ENCODE data around the gene C14orf132.

DNA sequence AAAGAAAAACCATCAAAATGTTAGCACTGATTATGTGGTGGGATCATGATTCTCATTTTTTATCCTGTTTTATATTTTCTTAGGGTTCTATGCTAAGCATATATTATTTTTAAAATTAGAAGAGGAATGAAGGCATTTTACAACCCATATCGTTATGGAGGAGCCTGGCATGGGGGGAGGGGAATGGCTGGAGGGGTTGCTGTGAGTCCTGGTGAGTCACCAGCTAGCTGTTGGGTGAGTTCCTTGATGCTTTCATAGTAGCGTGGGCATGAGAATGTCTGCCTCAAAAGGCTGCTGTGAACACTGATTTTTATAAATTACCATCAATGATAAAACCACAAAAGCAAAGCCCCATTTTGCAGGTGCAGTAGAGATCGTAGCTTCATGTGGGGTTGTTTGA, 46.9 kb downstream of the C14orf132 start:
- TF ChIP-seq CTCF (conservative IDR thresholded peaks at IDR 0.05; ENCODE audit: low read length) = no peak
- no peak for TF ChIP-seq EZH2phosphoT487 (IDR thresholded peaks at IDR 0.05; ENCODE audit: borderline replicate concordance)
